GM23338 (cell line): ENCODE measurements around the gene DRGX.

Source experiments
- CREB1 ChIP-seq: fragments of 250-450 bp; sonication (Bioruptor Pico); IDR thresholded peaks from 2 replicates; pipeline ENCODE4 v1.5.0; 2020; ENCODE audit warnings: low read depth, mild to moderate bottlenecking, moderate library complexity
- EZH2 ChIP-seq: fragments of 200-600 bp; sonication (generic); IDR thresholded peaks from one replicate; pipeline ENCODE4 v1.8.0; 2017; ENCODE audit warnings: antibody characterized with exemption, mild to moderate bottlenecking, low read depth; ENCODE audit not compliant: unreplicated experiment
- JUNB ChIP-seq: IDR thresholded peaks from one replicate; pipeline ENCODE4 v1.6.1; 2016; ENCODE audit warnings: antibody characterized with exemption; ENCODE audit not compliant: unreplicated experiment
- POLR2AphosphoS5 ChIP-seq: IDR thresholded peaks from 2 replicates; pipeline ENCODE4 v1.6.1; 2016; ENCODE audit warnings: antibody characterized with exemption, low read depth
- TF ChIP-seq, protein P1 (sequence below), 2 experiments: fragments of 200-600 bp in 1 of 2; sonication (generic) in 1 of 2; conservative IDR thresholded peaks; 2 replicates each; pipeline versions ENCODE4 v1.5.1 to v1.6.1; 2016 to 2017; ENCODE audit warnings: antibody characterized with exemption in 2 of 2, low read depth in 2 of 2, mild to moderate bottlenecking in 2 of 2, moderate library complexity in 1 of 2
- TF ChIP-seq, protein P2 (sequence below): IDR thresholded peaks from one replicate; pipeline ENCODE4 v1.6.1; 2018; ENCODE audit warnings: antibody characterized with exemption; ENCODE audit not compliant: unreplicated experiment
- TF ChIP-seq, protein P3 (sequence below): IDR thresholded peaks from 2 replicates; pipeline ENCODE4 v1.6.1; 2016; ENCODE audit warnings: antibody characterized with exemption

DNA sequence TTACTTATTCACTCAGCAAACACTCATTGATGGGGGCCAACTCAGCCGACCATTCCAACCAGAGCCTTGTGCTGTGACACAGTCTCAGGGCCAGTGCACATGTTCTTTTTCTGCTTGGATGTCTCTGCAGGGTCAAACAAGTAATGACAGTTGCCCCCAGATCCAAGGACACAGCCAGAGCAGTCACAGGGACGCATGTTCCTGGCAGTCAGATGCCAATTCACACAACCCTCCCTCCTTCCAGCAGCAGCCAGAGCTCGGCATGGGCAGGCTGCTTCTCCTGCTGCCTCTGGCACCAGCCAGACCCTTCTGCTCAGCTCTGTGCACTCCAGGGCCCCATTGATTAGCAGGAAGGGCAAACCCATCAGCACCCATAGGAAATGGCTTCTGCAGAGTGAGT is 20.3 kb downstream of the DRGX start:
- TF ChIP-seq, protein P1, sequence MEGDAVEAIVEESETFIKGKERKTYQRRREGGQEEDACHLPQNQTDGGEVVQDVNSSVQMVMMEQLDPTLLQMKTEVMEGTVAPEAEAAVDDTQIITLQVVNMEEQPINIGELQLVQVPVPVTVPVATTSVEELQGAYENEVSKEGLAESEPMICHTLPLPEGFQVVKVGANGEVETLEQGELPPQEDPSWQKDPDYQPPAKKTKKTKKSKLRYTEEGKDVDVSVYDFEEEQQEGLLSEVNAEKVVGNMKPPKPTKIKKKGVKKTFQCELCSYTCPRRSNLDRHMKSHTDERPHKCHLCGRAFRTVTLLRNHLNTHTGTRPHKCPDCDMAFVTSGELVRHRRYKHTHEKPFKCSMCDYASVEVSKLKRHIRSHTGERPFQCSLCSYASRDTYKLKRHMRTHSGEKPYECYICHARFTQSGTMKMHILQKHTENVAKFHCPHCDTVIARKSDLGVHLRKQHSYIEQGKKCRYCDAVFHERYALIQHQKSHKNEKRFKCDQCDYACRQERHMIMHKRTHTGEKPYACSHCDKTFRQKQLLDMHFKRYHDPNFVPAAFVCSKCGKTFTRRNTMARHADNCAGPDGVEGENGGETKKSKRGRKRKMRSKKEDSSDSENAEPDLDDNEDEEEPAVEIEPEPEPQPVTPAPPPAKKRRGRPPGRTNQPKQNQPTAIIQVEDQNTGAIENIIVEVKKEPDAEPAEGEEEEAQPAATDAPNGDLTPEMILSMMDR (conservative IDR thresholded peaks at IDR 0.05; ENCODE audit: low read depth in 2 of 2), result no peak
- no peak for TF ChIP-seq JUNB
- no peak for TF ChIP-seq POLR2AphosphoS5
- TF ChIP-seq, protein P2, sequence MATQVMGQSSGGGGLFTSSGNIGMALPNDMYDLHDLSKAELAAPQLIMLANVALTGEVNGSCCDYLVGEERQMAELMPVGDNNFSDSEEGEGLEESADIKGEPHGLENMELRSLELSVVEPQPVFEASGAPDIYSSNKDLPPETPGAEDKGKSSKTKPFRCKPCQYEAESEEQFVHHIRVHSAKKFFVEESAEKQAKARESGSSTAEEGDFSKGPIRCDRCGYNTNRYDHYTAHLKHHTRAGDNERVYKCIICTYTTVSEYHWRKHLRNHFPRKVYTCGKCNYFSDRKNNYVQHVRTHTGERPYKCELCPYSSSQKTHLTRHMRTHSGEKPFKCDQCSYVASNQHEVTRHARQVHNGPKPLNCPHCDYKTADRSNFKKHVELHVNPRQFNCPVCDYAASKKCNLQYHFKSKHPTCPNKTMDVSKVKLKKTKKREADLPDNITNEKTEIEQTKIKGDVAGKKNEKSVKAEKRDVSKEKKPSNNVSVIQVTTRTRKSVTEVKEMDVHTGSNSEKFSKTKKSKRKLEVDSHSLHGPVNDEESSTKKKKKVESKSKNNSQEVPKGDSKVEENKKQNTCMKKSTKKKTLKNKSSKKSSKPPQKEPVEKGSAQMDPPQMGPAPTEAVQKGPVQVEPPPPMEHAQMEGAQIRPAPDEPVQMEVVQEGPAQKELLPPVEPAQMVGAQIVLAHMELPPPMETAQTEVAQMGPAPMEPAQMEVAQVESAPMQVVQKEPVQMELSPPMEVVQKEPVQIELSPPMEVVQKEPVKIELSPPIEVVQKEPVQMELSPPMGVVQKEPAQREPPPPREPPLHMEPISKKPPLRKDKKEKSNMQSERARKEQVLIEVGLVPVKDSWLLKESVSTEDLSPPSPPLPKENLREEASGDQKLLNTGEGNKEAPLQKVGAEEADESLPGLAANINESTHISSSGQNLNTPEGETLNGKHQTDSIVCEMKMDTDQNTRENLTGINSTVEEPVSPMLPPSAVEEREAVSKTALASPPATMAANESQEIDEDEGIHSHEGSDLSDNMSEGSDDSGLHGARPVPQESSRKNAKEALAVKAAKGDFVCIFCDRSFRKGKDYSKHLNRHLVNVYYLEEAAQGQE, result no peak
- no peak for TF ChIP-seq EZH2
- no peak for TF ChIP-seq CREB1 (CRISPR knock-in tag)
- TF ChIP-seq, protein P3, sequence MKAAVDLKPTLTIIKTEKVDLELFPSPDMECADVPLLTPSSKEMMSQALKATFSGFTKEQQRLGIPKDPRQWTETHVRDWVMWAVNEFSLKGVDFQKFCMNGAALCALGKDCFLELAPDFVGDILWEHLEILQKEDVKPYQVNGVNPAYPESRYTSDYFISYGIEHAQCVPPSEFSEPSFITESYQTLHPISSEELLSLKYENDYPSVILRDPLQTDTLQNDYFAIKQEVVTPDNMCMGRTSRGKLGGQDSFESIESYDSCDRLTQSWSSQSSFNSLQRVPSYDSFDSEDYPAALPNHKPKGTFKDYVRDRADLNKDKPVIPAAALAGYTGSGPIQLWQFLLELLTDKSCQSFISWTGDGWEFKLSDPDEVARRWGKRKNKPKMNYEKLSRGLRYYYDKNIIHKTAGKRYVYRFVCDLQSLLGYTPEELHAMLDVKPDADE, result no peak
